ENCODE measurements around the gene COBLL1.

The COBLL1 gene

GRCh38 chr2:164837807-164838206 lies 3.8 kb downstream of the COBLL1 start:
- no peak overlapping the region for H3K4me3 ChIP-seq (IDR thresholded peaks at IDR 0.05; ENCODE audit: insufficient read depth, low read depth, low read length)
- TF ChIP-seq, protein P1, sequence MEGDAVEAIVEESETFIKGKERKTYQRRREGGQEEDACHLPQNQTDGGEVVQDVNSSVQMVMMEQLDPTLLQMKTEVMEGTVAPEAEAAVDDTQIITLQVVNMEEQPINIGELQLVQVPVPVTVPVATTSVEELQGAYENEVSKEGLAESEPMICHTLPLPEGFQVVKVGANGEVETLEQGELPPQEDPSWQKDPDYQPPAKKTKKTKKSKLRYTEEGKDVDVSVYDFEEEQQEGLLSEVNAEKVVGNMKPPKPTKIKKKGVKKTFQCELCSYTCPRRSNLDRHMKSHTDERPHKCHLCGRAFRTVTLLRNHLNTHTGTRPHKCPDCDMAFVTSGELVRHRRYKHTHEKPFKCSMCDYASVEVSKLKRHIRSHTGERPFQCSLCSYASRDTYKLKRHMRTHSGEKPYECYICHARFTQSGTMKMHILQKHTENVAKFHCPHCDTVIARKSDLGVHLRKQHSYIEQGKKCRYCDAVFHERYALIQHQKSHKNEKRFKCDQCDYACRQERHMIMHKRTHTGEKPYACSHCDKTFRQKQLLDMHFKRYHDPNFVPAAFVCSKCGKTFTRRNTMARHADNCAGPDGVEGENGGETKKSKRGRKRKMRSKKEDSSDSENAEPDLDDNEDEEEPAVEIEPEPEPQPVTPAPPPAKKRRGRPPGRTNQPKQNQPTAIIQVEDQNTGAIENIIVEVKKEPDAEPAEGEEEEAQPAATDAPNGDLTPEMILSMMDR (conservative IDR thresholded peaks at IDR 0.05; ENCODE audit: low read depth, low read length): no peak
- H4K20me1 ChIP-seq (ENCODE audit: insufficient read depth): no peaks in the 10 kb centered on the region
- no peak overlapping the region for H3K9ac ChIP-seq
- H3K27me3 ChIP-seq (ENCODE audit: insufficient read depth, low read depth): no peaks in the 10 kb centered on the region
- no peak overlapping the region for H2AFZ ChIP-seq (ENCODE audit: low read depth)
- H3K4me1 ChIP-seq (ENCODE audit: low read depth, poor library complexity, severe bottlenecking): peaks cover 5% of the 10 kb centered on the region
- H3K36me3 ChIP-seq (ENCODE audit: insufficient read depth): no peaks in the 10 kb centered on the region
- H3K27ac ChIP-seq: no peak overlapping the region
- H3K79me2 ChIP-seq (ENCODE audit: insufficient read depth, low read depth): no peaks in the 10 kb centered on the region
- no peak overlapping the region for H3K4me2 ChIP-seq

DNA sequence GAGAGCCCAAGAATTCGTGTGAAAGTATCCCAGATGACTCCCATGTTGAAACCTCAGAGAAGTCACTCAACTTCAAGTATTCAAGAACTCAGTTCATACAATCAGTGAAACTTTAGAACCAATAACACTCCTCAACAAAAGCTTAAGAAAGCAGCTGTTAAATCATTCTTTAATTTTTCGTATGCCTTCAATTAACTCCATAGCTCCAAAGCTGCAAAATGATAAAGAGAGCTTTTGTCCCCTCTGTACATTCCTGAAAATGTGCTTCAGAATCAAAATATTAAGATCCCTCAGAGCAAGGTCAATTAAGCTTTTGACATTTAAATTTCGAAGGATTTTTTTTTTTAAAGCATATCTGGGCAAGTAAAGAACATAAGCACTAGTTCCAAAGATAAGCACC lies 4.7 kb downstream of the COBLL1 start:
- Histone ChIP-seq H3K27ac (no peak overlapping the region), H2AFZ (ENCODE audit: low read depth) (no peak overlapping the region)

DNA sequence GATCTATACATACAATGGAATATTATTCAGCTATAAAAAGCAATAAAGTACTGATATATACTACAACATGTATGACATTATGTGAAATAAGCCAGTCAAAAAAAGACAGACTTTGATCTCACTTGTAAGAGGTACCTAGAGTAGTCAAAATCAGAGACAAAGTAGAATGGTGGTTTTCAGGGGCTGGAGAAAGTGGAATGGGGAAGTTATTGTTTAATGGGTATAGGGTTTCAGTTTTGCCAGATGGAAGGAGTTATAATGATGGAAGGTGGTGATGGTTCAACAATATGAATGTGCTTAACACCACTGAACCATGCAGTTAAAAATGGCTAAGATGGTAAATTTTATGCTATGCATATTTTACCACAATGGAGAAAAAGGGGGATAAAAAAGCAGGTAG lies 6.3 kb downstream of the COBLL1 start:
- Histone ChIP-seq H4K20me1 (ENCODE audit: insufficient read depth) (no peaks in the 10 kb centered on the region), H3K4me2 (no peak overlapping the region), H3K4me1 (ENCODE audit: low read depth, poor library complexity, severe bottlenecking) (no peaks in the 10 kb centered on the region), H2AFZ (ENCODE audit: low read depth) (no peak overlapping the region), H3K79me2 (ENCODE audit: insufficient read depth, low read depth) (no peaks in the 10 kb centered on the region), H3K36me3 (ENCODE audit: insufficient read depth) (no peaks in the 10 kb centered on the region), H3K27ac (no peak overlapping the region), H3K4me3 (IDR thresholded peaks at IDR 0.05; ENCODE audit: insufficient read depth, low read depth, low read length) (no peak overlapping the region), H3K27me3 (ENCODE audit: insufficient read depth, low read depth) (no peaks in the 10 kb centered on the region), H3K9ac (no peak overlapping the region)
- TF ChIP-seq, protein P1 (conservative IDR thresholded peaks at IDR 0.05; ENCODE audit: low read depth, low read length): no peak

More for the DNA sequence above, 4.7 kb downstream of the COBLL1 start:
- TF ChIP-seq, protein P1 (conservative IDR thresholded peaks at IDR 0.05; ENCODE audit: low read depth, low read length): no peak
- Histone ChIP-seq H3K9ac (no peak overlapping the region), H3K79me2 (ENCODE audit: insufficient read depth, low read depth) (no peaks in the 10 kb centered on the region), H4K20me1 (ENCODE audit: insufficient read depth) (no peaks in the 10 kb centered on the region), H3K27me3 (ENCODE audit: insufficient read depth, low read depth) (no peaks in the 10 kb centered on the region), H3K36me3 (ENCODE audit: insufficient read depth) (no peaks in the 10 kb centered on the region), H3K4me2 (no peak overlapping the region), H3K4me3 (IDR thresholded peaks at IDR 0.05; ENCODE audit: insufficient read depth, low read depth, low read length) (no peak overlapping the region), H3K4me1 (ENCODE audit: low read depth, poor library complexity, severe bottlenecking) (no peaks in the 10 kb centered on the region)

DNA sequence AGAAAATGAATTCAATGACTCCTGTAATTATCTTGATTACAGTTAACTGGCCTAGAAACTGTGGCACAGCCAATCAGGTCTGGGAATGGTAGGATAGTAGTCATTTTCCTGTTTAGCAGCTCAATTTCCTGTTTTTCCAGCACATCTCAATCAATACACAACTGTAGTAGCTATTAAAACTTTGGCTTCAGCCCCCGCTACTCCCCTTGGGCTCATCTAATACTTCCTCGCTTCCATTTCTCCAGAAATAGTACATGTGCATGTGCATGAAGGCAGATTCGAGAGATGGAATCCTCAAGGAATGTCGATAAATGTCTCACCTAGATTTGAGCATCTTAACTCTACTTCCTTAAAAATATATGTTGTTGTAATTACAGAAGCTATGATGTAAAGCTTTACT lies 9.7 kb downstream of the COBLL1 start:
- H3K4me1 ChIP-seq (ENCODE audit: low read depth, poor library complexity, severe bottlenecking): peaks cover 4% of the 10 kb centered on the region
- no peak overlapping the region for H3K27ac ChIP-seq
- TF ChIP-seq, protein P1 (conservative IDR thresholded peaks at IDR 0.05; ENCODE audit: low read depth, low read length): no peak
- no peaks in the 10 kb centered on the region for H3K36me3 ChIP-seq (ENCODE audit: insufficient read depth)
- H4K20me1 ChIP-seq (ENCODE audit: insufficient read depth): no peaks in the 10 kb centered on the region
- no peak overlapping the region for H3K4me3 ChIP-seq (IDR thresholded peaks at IDR 0.05; ENCODE audit: insufficient read depth, low read depth, low read length)
- no peak overlapping the region for H3K9ac ChIP-seq
- H3K79me2 ChIP-seq (ENCODE audit: insufficient read depth, low read depth): no peaks in the 10 kb centered on the region
- H3K27me3 ChIP-seq (ENCODE audit: insufficient read depth, low read depth): no peaks in the 10 kb centered on the region
- H3K4me2 ChIP-seq: no peak overlapping the region
- H2AFZ ChIP-seq (ENCODE audit: low read depth): no peak overlapping the region

Data from KMS-11 (cell line).